ENCODE measurements around the gene CIDEC.
"Not testable (repeated sequence)": the region's sequence is repeated elsewhere in the genome, so short reads cannot be mapped to it uniquely, and the experiment has no call there.

Gene CIDEC

GRCh38 chr3:9897408-9898372 lies 17.6 kb upstream of the CIDEC start:
- no peak for TF ChIP-seq CTCF (IDR thresholded peaks at IDR 0.05; ENCODE audit: insufficient read depth, low read length, missing control alignments)
- CTCF ChIA-PET = interaction anchor here (0.9 kb wide), 1 partner anchor 35 kb away, joined by 4 read pairs; no protein-coding TSS in a partner anchor
- no peak for DNase-seq (ENCODE audit: low read depth, low spot score)
- POLR2A ChIA-PET = no interaction called here
- H3K4me3 ChIP-seq (ENCODE audit: low read depth, low read length) = no peak overlapping the region

DNA sequence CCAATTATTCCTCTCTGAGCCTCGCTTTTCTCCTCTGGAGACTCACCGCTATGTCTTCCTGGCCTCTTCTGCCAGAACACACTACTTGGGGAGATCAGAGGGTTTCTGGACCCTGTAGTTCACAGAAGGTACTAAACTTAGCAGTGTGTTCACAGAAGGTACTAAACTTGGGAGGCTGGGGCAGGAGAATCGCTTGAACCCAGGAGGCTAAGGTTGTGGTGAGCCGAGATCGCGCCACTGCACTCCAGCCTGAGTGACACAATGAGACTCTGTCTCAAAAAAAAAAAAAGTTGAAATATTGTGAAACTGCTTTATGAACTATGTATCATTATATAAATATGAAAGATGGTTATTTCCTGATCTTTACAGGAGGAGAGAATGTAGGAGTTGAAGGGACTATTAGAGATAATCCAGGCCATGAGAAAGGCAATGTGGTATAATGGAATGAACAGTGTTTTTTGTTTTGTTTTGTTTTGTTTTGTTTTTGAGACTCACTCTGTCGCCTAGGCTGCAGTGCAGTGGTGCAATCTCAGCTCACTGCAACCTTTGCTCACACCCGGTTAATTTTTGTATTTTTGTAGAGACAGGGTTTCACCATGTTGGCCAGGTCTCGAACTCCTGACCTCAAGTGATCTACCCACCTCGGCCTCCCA lies 16.8 kb upstream of the CIDEC start:
- H3K4me3 ChIP-seq (ENCODE audit: low read depth, low read length); CTCF ChIA-PET; DNase-seq (ENCODE audit: low read depth, low spot score); POLR2A ChIA-PET: not testable (repeated sequence)

DNA sequence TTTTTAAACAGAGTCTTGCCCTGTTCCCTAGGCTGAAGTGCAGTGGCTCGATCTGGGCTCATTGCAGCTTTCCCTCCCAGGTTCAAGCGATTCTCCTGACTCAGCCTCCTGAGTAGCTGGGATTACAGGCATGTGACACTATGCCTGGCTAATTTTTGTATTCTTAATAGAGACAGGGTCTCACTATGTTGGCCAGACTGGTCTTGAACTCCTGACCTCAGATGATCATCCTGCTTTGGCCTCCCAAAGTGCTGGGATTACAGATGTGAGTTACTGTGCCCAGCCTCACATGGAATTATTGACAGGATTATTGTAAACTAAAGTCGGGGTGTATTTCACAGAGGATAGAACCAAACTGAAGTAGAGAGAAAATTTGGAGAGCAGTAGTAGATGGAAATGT lies 15.7 kb upstream of the CIDEC start:
- DNase-seq (ENCODE audit: low read depth, low spot score); POLR2A ChIA-PET; H3K4me3 ChIP-seq (ENCODE audit: low read depth, low read length): not testable (repeated sequence)
- CTCF ChIA-PET = interaction anchor here (1.1 to 3.5 kb wide), 2 partner anchors 11 to 38 kb away, joined by 3 to 12 read pairs; partner anchors contain the start of gene CRELD1

DNA sequence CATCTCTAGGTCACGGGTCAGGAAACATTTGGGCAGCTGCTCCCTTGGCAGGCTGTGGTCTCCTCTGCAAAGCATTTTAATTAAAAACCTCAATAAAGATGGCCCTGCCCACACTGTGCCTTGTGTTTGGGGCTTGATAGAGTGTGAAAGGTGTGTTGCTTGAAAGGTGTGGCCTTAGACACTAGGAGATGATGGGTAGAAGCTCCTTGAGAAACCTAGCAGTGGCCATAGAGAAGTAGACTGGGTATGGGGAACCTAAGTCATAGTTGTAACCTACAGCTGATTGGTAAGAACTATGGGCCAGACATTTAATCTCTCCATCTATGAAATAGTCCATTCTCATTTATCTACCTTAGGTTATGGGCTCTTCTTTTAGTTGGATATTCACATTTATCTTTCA lies 13.7 kb upstream of the CIDEC start:
- ChIA-PET POLR2A (interaction anchor here (0.6 to 1.9 kb wide), 2 partner anchors 10 to 144 kb away, joined by 3 to 7 read pairs; partner anchors contain the start of gene OGG1), CTCF (interaction anchor here (1.2 to 3.5 kb wide), 3 partner anchors 9 to 17 kb away, joined by 3 to 12 read pairs (median 5); partner anchors contain the start of gene IL17RE)
- TF ChIP-seq CTCF (IDR thresholded peaks at IDR 0.05; ENCODE audit: insufficient read depth, low read length, missing control alignments) = no peak
- no peak for DNase-seq (ENCODE audit: low read depth, low spot score)
- no peak overlapping the region for H3K4me3 ChIP-seq (ENCODE audit: low read depth, low read length)

DNA sequence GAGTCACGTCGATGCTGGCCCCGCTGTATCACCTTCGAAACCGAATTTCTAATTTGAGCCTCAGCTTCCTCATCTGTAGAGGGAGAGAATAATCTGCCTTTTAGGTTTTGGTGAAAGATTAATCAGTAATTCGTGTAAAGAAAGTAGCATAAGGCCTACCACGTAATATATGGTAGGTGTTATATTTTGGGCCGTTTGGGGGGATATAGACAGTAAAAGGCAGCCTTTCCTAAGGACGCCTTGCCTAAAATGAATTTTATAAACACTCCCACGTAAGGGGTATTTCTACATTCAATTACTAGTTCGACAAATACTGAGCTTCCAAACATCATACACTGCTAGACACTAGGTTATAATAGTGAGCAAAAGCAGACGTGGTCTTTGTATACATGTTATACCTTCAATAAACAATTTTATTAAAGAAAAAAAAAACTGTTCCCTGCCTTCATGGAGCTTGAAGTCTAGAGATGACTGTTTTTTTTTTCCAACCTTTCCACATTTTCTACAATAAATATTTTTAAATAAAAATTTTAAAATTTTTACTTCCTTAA lies 11.1 kb upstream of the CIDEC start:
- TF ChIP-seq CTCF (IDR thresholded peaks at IDR 0.05; ENCODE audit: insufficient read depth, low read length, missing control alignments) = no peak
- POLR2A ChIA-PET = interaction anchor here (0.5 to 1.9 kb wide), 2 partner anchors 12 to 14 kb away, joined by 3 to 10 read pairs; partner anchors contain the start of gene IL17RE
- DNase-seq (ENCODE audit: low read depth, low spot score) = no peak
- peak overlapping the region; percentile 96 for H3K4me3 ChIP-seq (ENCODE audit: low read depth, low read length)
- CTCF ChIA-PET = interaction anchor here (0.8 to 2.1 kb wide), 7 partner anchors 10 to 175 kb away, joined by 3 to 6 read pairs (median 4); partner anchors contain the start of gene IL17RE

GRCh38 chr3:9890249-9891071 lies 10.4 kb upstream of the CIDEC start, which contains the start of gene JAGN1:
Gene JAGN1, plus strand, starts transcription at chr3:9890610. Its CDS starts 113 bp downstream, at chr3:9890723.
- ChIA-PET POLR2A (interaction anchor here (0.5 to 1.9 kb wide), 4 partner anchors 12 to 44 kb away, joined by 3 to 10 read pairs (median 3); partner anchors contain the start of gene IL17RE), CTCF (interaction anchor here (0.8 to 2.1 kb wide), 7 partner anchors 9 to 174 kb away, joined by 3 to 7 read pairs (median 4); partner anchors contain the start of genes FANCD2 and IL17RE)
- DNase-seq (ENCODE audit: low read depth, low spot score) = no peak
- no peak for TF ChIP-seq CTCF (IDR thresholded peaks at IDR 0.05; ENCODE audit: insufficient read depth, low read length, missing control alignments)
- H3K4me3 ChIP-seq (ENCODE audit: low read depth, low read length) = peak within 1 kb of the TSS; percentile 96
